ENCODE data around the gene ZBTB20.
A peak's percentile ranks its signal among the peaks of the same experiment; 100 is the strongest.

The ZBTB20 gene

DNA sequence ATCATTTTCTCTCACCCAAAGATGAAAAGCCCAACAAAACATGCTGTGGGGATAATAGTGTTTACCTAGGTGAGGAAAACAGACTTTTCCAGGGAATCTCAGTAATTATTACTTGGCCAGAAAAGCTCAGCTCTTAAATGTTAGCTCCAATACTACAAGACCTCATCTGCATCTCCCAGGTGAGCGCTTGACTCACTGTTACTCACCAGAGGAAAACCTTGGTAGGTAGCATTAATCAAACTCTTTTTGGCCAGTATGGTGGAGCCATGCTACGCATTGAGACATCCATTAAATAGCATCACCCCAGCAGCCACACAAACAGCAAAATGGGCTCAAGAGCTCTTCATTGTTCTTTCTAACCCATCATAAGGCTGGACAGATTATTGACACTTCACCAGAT lies 754.3 kb downstream of the ZBTB20 start:
- DNase-seq = no peak

GRCh38 chr3:114389156-114389555 lies 757.9 kb downstream of the ZBTB20 start:
- no peak for DNase-seq

DNA sequence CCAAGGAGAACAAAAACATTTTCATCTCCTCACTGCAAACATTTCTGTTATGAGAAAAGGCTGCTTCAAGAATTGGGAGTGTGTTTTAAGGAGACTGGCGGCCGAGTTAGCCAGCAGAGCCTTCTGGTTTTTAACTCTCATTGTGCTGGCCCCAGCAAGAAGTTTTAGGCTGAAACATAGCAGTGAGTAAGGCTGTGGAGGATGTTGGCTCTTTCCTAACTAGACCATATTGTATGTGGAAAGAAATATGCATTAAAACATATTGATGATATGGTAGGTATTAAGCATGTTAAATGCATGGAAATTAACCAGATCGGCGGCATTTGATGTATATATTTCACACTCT lies 762.6 kb downstream of the ZBTB20 start:
- DNase-seq = no peak

GRCh38 chr3:114383875-114384557 lies 763.1 kb downstream of the ZBTB20 start:
- peak; percentile 75 to 81 (median 78) for DNase-seq

- DNase-seq = no peak
These were observed 766.8 kb downstream of the ZBTB20 start for GRCh38 chr3:114380233-114380651.

DNA sequence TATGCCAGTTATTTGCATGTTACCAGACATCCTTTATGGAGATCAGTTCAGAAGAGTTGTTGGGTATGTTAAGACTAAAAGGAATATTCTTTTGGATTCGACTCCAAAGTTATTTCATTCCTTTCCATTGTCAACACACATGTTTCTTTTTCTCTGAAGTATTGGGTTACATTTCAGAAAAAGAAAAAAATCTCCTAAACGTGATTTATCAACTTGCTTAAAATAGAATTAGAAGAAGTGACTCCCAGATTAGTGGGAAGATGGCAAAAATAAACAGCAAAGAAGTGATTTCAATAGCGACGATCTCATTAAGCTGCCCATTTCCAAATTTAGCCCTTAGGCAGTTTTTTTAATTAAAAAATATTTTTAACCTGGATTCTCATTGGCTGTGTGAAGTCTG lies 767.8 kb downstream of the ZBTB20 start:
- no peak for DNase-seq

GRCh38 chr3:114378760-114379159 lies 768.3 kb downstream of the ZBTB20 start:
- DNase-seq = no peak

DNA sequence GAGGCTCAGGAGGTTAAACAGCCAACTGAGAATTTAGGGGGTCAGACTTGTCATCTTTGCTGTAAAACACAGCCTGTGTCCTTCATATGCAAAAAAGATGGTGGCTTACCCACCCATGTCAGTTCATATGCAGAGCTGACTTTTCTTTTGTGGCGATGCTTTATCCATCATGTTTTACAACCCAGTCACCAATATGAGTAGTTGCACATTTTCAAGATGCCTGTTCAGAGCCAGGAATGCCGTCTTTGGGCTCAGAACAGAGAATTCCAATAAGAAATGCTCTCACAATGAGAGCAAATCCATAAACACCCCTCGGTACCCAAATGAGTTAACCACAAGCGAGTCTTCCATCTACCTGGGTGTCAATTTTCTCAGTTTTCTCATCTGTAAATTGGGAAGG lies 769.7 kb downstream of the ZBTB20 start:
- no peak for DNase-seq

DNA sequence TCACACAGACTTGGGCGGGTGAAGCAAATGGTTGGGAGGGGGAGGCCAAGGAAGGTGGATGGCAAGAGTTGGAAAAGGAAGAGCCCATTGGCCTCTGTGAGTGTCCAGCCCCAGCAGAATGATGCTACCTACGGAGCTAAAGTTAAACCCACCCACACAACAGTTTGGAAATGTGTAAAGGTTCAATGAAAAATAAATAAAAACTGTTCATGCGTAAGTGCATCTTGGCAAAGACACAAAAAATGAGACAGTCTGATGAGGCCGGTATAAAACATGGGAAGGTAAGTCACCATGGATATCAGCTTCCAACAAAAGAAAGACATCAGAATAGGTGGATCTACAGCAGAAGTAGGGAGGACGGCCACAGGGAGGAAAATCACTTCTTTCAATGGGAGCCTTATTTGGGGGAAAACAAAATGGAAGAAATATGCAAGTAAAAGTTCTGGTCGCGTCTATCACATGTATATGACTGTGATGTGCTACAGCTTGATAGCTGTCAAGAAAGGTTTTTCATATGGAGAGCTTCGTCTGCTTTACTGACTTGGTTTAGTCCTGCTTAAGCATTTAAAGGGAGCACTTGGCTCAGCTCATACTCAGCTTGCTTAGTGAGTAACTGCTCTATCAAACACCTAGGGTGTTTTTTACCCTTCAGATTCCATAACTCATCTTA lies 770.4 kb downstream of the ZBTB20 start:
- no peak for DNase-seq

- no peak for DNase-seq
These were observed 771.3 kb downstream of the ZBTB20 start for GRCh38 chr3:114375608-114376421.

GRCh38 chr3:114374433-114374990 lies 772.6 kb downstream of the ZBTB20 start:
- DNase-seq = no peak

GRCh38 chr3:114370537-114371174 lies 776.4 kb downstream of the ZBTB20 start:
- DNase-seq = no peak

DNA sequence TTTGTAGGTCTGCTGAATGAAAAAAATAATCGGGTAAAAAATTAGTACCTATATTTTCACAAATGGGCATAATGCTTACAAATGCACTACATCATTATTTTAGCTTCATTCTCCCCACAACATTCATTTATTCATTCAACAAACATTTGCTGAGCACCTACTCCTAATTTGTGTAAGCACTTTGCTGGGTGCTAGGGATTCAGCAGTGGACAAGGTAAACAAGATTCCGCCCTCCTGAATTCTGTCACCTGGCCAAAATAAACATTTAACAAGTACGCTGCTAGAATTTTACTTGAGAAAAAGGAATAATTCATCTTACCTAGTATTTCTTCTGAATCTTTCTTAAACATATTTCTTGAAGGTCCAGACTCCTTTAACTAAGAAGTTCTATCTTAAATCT lies 781.2 kb downstream of the ZBTB20 start:
- DNase-seq = no peak

GRCh38 chr3:114364806-114365654 lies 782.1 kb downstream of the ZBTB20 start:
- no peak for DNase-seq

GRCh38 chr3:114363554-114364202 lies 783.4 kb downstream of the ZBTB20 start:
- no peak for DNase-seq

GRCh38 chr3:114362815-114363214 lies 784.3 kb downstream of the ZBTB20 start:
- DNase-seq = peak; percentile 15 to 25 (median 24)

DNA sequence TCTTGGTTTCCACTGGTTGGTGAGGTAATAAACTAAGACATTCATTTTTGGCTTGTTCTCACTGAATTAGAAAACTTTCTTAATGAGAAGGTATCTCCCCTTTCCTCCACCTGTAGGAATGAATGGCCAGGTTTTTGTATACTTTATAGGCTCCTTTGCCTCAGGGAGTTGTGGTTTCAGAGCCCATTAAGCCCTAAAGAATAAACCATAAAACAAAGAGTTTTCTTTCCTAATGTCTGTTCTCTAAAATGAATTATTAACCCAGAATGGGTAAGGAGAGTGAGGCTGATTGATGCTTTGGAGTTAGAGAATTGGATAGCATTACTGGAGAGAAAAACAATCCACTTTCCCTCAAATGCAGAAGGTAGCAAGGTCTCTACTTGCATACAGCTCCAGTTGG lies 785.7 kb downstream of the ZBTB20 start:
- no peak for DNase-seq

- DNase-seq = no peak
These were observed 790.6 kb downstream of the ZBTB20 start for GRCh38 chr3:114356525-114356924.

GRCh38 chr3:114356066-114356465 lies 791.0 kb downstream of the ZBTB20 start:
- DNase-seq = no peak

GRCh38 chr3:114355653-114356052 lies 791.4 kb downstream of the ZBTB20 start:
- DNase-seq = no peak

GRCh38 chr3:114351822-114352145 lies 795.3 kb downstream of the ZBTB20 start:
- no peak for DNase-seq

Measured in suppressor macrophage treated with lipopolysaccharide for 1 hour (primary cell).